HG03139 (cell line): ENCODE data around the gene GABRR2.
"Not testable (repeated sequence)": the region's sequence is repeated elsewhere in the genome, so short reads cannot be mapped to it uniquely, and the experiment has no call there.

Source experiments
- ATAC-seq: cut with Tn5 transposase; IDR thresholded peaks from one replicate; pipeline ENCODE4 v1.9.1; 2021; ENCODE audit not compliant: unreplicated experiment

The GABRR2 gene

DNA sequence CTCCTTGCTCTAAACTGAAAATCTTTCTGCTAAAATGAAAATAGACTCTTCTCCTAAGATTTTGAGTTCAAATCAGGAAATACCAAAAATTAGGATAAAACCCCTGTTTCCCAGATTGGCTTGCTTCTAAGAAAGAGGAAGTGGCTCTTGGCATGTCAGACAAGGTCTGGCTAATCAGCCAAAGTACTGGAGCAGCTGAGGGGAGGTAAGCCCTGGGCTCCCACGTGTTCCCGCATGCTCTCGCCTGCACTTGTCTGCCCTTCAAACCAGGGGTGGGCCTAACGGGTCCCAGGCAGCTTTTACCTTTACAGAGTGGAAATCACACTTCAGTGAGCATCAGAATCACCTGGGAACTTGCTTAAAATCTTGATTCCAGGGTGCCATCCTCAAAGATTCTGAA is 54.8 kb downstream of the GABRR2 start:
- ATAC-seq, result no peak

DNA sequence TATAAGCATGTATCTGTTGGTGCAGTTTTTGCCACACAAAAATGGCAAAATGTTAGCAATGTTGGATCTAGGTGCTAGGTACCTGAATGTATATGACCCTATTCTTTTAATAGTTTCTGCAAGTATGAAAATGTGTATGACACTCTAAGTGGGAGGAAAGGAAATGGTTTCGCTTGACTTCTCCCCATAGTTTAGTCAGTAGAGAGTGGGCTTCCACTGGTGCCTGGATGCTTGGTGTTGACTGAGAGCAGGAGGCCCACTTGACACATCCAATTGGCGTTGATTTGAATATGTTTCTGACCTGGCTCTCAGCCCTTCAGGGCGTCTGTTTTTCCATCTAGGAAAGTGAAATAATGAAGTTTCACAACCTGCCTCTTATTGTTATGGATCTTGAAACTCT is 56.2 kb downstream of the GABRR2 start:
- ATAC-seq, result no peak

DNA sequence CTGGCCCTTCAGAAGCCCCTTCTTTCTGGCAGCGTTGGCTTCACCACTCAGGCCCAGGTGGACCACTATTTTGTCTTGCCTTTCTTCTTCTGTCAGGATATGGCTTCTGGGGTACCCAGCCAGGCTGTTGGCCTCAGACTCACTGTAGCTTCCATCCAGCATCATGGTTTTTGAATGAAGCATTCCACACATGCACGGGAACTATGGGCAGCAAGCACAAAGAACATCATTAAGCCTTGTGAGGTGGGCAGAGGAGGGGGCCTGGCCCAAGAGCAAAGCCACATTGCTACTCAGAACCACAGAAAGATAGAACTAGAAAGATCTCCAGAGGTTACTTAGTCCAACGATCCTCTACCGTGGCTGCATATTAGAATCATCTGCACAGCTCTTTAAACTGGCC is 57.3 kb downstream of the GABRR2 start:
- no peak for ATAC-seq

DNA sequence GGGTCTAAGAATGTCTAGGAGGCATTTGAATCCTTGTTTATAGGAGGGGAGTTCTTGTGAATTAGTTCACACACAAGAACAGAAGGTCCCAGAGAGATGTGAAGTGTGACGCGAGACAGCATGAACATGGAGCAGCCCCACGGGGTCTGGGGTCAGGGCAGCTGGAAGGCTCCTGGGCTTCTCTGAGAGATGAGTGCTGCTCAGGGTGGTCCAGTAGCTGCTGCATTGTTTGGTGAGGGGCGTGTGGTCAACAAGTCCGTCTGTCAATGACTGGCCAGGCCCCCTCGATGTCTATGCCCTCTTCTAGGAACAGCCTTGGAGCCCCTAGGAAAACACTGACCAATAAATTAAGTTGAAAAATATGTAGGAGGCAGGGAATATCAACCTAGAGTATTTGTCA is 57.8 kb downstream of the GABRR2 start:
- ATAC-seq, result no peak

DNA sequence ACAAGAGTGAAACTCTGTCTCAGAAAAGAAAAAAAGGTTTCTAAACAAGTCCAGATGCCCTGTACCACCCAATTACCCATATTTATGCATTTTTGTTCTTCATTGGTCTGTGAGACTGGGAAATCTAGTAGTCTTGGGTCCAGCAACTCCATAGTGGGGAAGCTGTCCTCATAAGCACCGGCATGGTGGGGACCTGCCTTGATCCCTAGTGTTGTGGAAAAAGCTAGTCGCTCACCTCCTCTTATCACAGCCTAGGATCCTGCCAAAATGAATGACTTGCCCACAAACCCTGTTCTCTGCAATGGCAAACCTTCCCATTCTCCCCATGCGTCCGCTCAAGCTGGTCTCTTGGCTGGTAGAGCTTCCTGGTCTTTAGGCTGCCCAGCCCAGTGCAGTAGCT is 59.7 kb downstream of the GABRR2 start:
- ATAC-seq, result no peak

DNA sequence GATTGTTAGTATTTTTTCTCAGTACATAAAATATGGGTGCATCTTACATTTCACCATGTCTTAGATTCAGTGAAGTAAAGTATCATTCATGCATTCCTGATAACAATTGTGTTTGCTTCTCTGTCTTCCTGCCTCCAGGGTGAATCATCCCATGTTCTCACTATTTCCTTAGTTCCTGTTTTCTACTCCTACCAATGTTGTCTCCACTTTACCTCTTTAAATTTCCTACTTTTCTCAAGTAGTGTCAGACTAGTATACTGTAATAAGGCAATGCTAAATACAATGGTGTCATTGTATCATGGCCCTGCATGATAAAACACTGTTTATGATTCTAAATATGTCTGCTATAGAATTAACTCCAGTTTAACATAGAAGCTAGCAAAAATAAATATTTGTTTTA is 60.5 kb downstream of the GABRR2 start:
- ATAC-seq, result no peak

DNA sequence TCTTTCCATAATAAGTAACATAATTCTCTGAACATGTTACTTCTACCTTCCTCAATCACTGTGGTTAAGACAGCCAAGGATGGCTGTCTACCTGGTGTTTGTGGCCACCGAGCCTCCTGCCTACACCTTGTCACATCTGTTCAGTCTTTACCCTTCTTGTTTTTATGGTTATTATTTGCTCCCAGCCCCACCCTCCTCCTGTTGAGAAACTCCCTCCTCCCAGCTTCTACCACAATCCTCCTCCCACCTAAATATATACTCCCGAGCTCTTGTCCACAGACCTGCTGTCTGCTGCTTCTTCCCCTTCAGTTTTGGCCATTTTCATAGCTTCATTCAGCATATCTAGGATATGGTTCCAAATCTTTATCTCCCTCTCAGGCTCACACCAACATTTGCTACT is 62.2 kb downstream of the GABRR2 start:
- ATAC-seq, result no peak

DNA sequence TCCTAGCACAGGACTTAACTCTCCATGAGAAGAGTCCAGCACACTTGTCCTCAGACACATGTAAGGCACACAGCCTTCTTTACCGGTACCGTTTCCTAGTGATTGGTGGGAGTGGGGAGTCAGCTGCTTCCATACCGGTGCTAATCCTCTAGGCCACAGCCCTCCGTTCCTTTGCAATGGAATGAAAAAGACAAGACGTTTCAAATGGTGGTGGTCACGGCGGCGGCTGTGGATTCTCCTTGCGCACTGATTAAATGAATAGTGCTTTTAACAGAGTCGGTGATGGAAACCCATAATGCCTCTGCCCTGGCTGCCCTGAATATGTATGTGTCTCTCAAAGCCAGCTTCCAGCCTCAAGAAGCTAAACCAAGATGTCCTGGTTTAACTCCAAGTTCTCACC is 63.1 kb downstream of the GABRR2 start:
- ATAC-seq, result no peak

DNA sequence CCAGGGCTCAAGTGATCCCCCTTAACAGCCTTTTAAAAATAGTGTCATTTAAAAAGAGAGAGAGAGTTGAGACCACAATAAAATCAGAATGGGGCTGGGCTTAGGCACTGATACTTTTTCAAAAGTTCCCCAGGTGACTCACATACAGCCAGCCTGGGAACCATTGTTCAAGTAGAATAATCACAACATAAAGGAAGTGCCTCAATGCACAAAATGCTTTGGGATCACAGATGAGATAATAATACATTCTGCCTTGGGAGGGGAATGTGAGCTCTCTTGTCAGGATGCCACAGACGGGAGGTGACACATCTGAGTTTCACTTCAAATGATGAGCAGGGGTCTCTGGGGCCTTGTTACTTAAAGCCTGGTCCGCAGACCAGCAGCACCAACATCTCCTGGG is 63.9 kb downstream of the GABRR2 start:
- no peak for ATAC-seq

DNA sequence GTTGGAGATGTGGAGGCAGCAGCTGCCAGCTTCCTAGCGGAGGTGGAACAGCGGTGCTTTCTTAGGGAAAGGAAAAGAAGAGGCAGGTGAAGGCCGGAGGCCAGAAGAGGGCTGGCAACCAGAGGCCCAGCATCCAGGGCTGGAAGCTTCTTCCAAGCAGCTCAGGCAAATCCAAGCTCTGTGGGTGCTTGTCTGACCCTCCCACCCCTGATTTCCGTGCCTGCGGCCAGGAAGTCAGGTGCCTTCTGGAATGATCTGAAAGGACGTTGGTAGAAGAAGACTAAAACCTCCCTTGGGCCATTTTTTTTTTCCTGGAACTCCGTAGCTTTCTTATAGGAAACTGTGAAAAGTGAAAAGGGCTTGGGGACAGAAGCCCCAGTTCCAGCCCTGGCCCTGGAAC is 64.9 kb downstream of the GABRR2 start:
- ATAC-seq, result no peak

DNA sequence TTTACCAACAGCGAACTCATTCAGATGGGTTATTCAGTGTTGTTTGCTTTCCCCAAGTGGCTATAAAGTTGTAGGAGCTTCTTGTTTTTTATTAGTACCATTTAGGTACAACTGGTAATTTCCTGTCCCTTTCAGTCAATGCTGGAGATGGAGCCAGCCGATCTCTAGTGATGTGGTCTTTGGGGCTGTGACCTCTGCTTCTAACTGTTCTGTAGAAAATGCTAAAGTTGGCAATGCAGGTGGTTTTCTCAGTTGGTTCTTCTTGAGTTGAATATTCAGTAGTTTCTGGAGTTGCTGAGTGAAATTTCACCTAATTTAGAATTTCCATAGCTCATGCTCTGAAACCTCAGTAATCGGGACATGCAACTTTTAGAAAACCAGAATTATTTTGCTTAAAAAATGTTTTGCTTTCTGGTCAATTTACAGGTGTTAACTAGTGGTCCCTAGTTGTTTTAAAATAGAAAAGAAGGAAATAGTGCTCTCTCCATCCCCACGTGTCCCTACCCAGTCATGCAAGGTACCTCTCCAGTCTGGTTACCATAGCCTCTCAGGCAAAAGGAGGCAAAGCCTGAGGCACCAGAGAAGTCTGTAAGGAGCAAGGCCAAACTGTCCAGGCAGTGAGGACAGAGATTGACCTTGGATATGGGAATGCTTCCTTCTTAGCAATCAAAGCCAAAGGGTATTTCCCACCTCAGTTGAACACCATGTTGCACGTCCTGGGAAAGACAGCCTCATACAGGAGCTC is 70.7 kb downstream of the GABRR2 start:
- no peak for ATAC-seq

DNA sequence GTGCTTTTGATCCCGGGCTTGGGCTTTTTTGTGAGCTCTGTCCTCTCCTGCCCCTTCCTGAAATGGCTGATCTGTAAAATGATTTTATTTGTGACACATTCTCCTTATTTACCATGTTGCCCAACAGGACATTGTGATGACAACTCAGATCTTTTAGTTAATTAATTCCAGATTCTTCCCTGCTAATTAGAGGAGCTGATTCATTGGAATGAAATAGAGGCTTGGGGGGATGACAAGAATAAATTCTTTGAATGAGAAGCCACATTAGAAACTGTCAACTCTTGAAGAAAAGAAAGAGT is 71.8 kb downstream of the GABRR2 start:
- no peak for ATAC-seq

DNA sequence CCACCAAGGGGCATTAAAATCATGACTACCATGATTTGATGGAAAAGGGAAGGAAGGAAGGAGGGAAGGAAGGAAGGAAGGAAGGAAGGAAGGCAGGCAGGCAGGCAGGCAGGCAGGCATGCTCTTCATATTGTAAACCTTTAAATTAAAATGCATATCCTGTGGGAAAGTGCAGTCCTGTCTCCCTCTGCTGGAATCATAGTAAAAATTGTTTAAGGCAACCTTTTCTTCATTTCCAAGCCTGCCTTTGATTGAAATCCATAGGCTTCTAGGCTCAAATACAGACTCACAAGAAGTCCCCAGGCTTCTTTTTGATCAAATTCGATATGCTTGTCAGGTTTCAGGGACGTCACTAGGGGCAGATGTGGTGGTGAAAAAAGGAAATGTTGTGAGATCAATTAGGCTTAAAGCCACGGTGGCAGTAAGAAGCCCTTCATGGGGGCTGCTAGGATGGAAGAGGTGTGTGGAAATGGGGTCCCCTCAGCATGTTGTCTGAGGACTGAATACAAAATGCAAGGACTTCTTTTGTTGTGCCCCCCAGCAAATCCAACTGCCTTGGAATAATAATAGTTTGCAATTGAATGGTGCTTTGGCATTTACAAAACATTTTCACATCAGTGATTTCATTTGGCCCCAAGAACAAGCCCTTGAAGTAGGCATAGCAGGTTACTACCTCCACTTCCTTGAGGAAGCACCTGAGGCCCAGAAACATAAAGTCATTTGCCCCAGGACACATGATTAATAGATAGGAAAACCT is 72.3 kb downstream of the GABRR2 start:
- ATAC-seq, result no peak

DNA sequence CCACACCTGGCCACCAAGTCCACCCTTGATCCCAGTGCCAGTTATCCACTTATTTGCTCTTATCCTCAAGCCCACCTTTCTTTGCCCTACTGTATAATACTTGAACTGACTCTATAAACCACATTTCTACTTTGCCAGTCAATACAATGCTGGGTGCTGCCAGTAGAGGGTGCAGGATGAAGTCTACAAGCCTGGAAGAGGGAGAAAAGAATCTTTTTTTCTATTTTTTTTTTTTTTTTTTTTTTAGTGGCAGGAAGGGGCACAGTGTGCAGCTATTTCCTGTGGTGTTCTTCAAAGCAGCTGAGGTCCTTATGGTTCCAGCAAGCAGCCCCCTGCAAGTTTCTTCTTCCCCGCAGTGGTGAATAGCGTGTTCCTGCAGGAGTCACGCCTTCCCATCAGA is 75.8 kb downstream of the GABRR2 start:
- no peak for ATAC-seq

DNA sequence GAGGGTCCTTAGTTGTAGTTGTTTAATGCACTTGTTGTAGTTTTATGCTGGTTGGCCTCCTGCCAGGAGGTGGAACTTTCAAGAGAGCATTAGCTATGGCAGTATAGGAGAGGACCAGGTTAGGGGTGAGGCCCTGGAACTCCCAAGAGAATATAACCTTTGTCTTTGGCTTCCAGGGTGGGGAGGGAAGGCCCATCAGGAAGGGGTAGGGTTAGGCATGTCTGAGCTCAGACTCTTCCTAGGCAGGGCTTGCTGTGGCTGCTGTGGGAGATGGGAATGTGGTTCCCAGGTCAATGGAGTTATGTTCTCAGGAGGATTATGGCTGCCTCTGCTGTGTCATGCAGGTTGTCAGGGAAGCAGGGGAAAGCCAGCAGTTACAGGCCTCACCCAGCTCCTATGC is 77.9 kb downstream of the GABRR2 start:
- ATAC-seq, result no peak

DNA sequence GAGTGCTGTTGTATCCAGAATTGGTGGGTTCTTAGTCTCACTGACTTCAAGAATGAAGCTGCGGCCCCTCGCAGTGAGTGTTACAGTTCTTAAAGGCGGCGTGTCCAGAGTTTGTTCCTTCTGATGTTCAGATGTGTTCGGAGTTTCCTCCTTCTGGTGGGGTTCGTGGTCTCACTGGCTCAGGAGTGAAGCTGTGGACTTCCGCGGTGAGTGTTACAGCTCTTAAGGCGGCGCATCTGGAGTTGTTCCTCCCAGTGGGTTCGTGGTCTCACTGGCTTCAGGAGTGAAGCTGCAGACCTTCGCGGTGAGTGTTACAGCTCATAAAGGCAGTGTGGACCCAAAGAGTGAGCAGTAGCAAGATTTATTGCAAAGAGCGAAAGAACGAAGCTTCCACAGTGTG is 81.5 kb downstream of the GABRR2 start:
- not testable (repeated sequence) for ATAC-seq

DNA sequence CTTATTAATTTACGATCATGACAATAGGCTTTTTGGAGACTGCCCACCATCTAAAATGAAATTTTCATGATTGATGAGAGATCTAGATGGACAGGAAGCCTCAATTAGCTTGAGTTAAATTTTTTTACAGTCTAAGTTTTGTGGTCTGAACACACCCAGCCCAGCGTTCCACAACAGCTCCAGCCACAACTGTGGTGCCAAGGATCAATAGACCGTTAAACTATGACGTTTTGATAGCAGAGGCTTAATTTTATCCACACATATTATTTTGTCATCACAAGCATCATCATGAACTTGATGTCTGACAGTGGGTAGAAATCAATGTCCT is 92.4 kb downstream of the GABRR2 start:
- no peak for ATAC-seq

DNA sequence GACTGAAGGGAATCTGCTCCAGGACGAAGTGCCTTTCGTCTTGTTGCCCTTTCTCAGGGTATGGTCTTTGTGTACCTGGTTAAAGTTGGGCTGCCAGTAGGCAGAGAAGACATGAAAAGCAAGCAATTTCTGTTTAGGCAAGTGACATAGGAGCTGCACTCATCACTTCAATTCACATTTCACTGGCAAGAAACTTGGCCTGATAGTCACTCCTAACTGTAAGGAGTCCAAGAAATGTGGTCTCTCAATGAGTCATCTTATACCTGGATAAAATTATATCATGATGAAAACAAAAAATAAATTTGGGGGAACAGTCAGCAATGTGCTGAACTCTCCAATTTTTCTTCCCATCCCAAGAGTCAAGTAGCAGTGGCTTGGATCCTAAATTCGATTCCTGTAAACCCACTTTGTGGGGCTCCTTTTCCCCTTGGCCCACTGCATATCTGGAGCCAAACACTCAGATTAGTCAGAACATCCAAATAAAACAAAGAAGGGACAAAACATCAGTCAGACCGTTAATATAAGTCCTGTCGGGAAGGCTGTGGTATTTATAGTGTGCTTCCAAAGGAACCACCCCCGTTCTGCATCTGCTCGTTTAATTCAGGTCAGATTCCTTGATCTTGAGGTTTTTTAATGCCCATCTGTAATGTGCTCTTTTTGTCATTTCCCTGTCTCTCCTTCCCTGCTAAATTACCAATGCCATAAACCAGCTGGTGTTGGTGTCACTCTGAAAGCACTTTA is 93.0 kb downstream of the GABRR2 start:
- no peak for ATAC-seq

DNA sequence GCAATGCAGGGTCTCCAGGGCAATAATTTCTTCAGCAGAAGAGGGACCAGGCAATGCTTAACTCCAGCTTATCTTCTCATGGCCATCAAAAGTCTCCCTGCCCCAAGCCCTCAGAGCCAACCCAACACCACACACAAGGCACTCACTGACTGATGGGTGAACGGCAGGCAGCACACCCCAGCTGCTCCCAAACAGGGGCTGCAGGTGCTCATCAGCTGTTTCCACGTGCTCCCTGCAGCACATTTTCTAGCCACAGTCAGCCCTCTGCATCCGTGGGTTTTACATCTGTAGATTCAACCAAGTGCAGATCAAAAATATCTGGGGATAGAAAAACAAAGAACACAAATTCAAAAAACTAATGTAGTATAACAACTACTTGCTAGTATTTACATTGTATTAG is 94.0 kb downstream of the GABRR2 start:
- ATAC-seq, result no peak

DNA sequence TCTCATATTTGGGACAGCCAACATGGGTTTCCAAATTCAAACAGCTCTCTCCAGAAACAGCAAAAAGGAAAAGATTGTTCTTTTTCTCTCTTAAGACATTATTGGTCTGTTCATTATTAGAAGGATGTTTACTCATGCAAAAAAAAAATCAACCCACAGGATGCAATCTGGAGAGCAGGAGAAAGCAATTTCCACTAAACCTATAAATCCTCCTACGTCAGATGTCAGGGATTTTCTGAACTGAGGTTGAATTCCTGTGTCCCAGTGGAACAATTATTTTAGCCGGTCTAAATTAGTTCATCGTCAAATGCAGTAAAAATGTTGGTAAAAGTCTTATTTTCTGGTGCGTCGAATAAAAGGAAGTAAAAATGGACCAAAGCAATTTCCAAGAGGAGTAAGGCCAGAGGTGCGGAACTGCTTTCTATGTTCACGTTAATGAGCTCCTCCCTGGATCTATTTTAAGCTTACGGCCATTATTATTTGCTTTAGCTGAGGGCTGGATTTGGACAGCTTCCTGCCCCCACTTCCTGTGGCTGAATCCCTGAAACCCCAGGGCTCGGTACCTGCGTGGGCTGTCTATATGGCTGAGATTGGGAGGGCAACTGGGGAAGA is 97.7 kb downstream of the GABRR2 start, which contains the start of gene GABRR1:
Gene GABRR1 (minus strand): TSS at position 60 of the 612 bp plus-strand sequence. CDS start 36 bp downstream, at position 24.
- ATAC-seq, result no peak

DNA sequence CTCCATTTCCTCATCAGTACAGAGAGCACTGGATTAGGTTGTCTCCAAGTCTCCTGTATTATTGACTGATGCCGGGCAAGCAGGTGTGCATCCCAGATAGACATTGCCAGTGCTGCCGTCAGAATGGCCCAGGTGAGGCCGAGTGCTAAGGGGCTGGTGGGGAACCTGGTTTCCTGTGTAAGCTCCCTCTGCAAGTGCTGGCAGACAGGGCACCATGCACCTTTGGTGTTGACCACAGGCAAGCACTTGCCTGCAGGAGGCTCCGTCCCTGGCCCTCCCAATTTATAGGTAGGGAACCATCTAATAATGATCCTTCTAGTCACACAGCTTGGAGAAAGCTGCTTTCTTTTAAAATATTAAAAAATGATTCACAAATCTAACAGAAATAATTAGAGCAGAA is 98.7 kb downstream of the GABRR2 start:
- ATAC-seq, result no peak

DNA sequence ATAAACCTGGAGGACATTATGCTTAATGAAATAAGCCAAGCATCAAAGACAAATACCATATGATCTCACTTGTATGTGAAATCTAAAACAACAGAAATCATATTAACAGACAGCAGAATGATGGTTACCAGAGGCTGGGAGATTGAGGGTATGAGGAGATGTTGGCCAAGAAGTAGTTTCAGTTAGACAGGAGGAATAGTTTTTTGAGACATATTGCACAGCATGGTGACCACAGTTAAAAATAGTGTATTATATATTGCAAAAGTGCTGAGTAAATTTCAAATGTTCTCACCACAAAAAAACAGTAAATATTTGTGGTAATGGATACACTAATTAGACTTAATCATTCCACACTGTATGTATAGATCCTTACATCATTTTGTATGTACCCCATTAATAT is 99.7 kb downstream of the GABRR2 start:
- no peak for ATAC-seq
